ENCODE measurements around the gene DNAH12. TPM values are rescaled to one million over a fixed set of nuclear protein-coding genes. Genes with fewer than 3 reads are reported as not detected.

Gene DNAH12
- total RNA-seq, 4 donors from 2014 or later = 0.19 to 0.72 (median 0.31) TPM; not detected in 1

GRCh38 chr3:57582474-57583168, 38.5 kb upstream of the DNAH12 start:
- DNase-seq (ENCODE audit: low spot score) (no peak), ATAC-seq (ENCODE audit: low FRiP score) (no peak)
- TF ChIP-seq, protein P1, sequence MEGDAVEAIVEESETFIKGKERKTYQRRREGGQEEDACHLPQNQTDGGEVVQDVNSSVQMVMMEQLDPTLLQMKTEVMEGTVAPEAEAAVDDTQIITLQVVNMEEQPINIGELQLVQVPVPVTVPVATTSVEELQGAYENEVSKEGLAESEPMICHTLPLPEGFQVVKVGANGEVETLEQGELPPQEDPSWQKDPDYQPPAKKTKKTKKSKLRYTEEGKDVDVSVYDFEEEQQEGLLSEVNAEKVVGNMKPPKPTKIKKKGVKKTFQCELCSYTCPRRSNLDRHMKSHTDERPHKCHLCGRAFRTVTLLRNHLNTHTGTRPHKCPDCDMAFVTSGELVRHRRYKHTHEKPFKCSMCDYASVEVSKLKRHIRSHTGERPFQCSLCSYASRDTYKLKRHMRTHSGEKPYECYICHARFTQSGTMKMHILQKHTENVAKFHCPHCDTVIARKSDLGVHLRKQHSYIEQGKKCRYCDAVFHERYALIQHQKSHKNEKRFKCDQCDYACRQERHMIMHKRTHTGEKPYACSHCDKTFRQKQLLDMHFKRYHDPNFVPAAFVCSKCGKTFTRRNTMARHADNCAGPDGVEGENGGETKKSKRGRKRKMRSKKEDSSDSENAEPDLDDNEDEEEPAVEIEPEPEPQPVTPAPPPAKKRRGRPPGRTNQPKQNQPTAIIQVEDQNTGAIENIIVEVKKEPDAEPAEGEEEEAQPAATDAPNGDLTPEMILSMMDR (IDR thresholded peaks at IDR 0.05) = no peak

DNA sequence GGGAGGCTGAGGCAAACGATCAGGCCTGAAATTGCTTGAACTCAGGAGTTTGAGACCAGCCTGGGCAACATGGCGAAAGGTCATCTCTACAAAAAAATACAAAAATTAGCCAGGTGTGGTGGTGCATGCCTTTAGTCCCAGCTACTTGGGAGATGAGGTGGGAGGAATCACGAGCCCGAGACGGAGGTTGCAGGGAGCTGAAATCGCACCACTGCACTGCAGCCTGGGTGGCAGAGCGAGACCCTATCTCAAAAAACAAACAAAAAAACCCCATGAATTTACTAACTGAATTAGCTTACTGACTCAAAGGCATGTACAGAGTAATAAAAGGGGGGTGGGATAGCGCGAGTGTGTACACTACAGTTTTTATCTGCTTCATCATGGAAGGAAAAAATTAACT, 33.7 kb upstream of the DNAH12 start:
- no peak for ATAC-seq (ENCODE audit: low FRiP score)
- no peak for DNase-seq (ENCODE audit: low spot score)
- TF ChIP-seq, protein P1 (IDR thresholded peaks at IDR 0.05) = no peak

GRCh38 chr3:57575966-57576626, 32.0 kb upstream of the DNAH12 start:
- TF ChIP-seq, protein P1 (IDR thresholded peaks at IDR 0.05) = no peak
- ATAC-seq (ENCODE audit: low FRiP score) = no peak

DNA sequence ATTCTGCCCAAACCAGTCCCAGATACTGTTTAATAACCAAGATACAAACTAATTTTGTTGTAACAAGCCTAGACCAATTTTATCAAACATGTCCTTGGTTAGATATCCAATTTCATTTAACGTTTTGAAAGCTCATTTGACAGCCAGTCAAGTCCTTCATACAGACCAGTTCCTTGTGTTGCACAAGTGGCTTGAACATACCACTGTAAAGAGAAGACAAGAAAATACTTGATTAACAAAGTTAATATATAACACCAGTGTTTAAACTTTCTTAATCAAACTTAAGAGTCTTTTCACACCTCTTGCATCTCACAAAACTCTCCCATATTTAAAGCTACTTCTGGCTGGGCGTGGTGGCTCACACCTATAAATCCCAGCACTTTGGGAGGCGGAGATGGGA, 28.0 kb upstream of the DNAH12 start:
- no peak for ATAC-seq (ENCODE audit: low FRiP score)
- TF ChIP-seq, protein P1 (IDR thresholded peaks at IDR 0.05) = no peak

More at GRCh38 chr3:57575966-57576626, 32.0 kb upstream of the DNAH12 start:
- DNase-seq (ENCODE audit: low spot score) = no peak

GRCh38 chr3:57570878-57571277, 26.7 kb upstream of the DNAH12 start:
- ATAC-seq (ENCODE audit: low FRiP score) (no peak), DNase-seq (ENCODE audit: low spot score) (no peak)
- TF ChIP-seq, protein P1 (IDR thresholded peaks at IDR 0.05) = no peak

More for the DNA sequence above, 28.0 kb upstream of the DNAH12 start:
- DNase-seq (ENCODE audit: low spot score) = no peak

DNA sequence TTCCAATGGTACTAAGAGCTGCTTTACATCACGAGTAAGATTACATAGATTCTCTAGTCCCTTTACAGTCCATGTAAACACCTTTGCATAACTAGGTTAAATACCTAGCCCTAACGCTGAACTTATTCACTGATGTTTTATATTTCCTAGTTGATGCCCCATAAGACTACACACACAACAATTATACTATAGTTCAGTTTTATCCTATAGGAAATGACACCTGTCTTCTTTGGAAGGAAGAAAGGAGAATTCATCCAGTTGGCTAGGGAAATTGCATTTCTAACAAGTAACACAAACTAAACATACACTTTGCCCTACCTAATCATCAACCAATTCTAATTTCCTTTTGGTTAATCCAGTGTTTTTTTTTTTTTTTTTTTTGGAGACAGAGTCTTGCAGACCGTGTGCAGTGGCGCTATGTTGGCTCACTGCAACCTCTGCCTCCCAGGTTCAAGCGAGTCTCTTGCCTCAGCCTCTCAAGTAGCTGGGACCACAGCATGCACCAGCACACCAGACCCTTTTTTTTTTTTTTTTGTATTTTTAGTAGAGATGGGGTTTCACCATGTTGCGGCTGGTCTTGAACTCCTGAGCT, 25.8 kb upstream of the DNAH12 start:
- no peak for ATAC-seq (ENCODE audit: low FRiP score)
- TF ChIP-seq, protein P1 (IDR thresholded peaks at IDR 0.05) = no peak

More for the DNA sequence above, 25.8 kb upstream of the DNAH12 start:
- DNase-seq (ENCODE audit: low spot score) = no peak
